Mesenteric fat pad (tissue), 1 donor: ENCODE data around the gene BRINP2. TPM values are rescaled to one million over a fixed set of nuclear protein-coding genes. Genes with fewer than 3 reads are reported as not detected.

Experiments used
- DNase-seq: peaks from one replicate; pipeline ENCODE4 v3.0.0-alpha.2; 2020; ENCODE audit warnings: low spot score
- total RNA-seq: library from RNA; stranded (reverse); fragmentation: NEBNext Ultra II Directional; extraction: Animal tissue kit (Norgen Biotek cat#: 25700); gene quantifications from one replicate; pipeline ENCODE4 v1.2.1, GENCODE V29; 2021
- donor health status: DM: yes; HTN: yes; CAD: no.

Gene BRINP2
- total RNA-seq, 1 donor from 2014 or later, result not detected

GRCh38 chr1:177164380-177165068, 6.2 kb upstream of the BRINP2 start, which contains the start of gene ASTN1:
ASTN1 (minus strand) TSS chr1:177164712; CDS start chr1:177164676, 36 bp downstream.
- DNase-seq, result no peak

DNA sequence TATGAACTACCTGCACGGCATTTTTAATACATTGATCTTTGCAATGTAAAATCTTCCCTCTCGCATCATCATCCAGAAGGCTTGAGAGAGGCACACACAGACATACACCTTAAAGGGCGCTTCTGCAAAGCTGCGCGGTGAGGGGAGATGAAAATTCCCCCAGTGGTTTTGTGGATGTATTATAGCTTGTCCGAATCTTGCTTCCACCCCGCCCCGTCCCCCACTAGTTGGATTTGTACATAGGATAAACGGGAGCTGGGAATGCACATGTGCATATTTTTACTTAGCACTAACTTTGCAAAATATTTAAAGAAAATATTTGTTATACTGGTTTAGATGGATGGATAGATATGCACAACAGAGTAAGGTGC, 5.7 kb upstream of the BRINP2 start:
- no peak for DNase-seq

- no peak for DNase-seq
Observed at GRCh38 chr1:177171536-177172123, 872 bp downstream of the BRINP2 start.

DNA sequence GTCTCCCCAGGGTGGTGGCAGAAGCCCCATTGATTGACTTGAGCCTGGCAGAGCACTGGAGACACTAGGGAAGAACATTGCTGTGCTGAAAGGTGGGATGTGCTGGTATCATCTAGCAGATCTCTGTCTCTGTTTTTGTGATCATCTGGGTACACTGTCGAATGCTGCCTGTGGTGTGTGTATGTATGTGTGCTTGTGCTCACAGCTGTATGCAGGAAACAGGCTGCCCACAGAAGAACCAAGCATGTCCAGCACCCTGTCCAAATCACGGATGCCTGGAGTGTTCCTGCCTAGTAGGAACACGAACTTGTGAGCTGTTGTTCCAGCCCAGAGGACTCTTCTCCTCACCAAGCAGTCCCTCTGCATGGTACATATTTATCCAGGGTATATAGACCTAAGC, 1.5 kb downstream of the BRINP2 start:
- no peak for DNase-seq

GRCh38 chr1:177172866-177173265, 2.1 kb downstream of the BRINP2 start:
- no peak for DNase-seq

DNA sequence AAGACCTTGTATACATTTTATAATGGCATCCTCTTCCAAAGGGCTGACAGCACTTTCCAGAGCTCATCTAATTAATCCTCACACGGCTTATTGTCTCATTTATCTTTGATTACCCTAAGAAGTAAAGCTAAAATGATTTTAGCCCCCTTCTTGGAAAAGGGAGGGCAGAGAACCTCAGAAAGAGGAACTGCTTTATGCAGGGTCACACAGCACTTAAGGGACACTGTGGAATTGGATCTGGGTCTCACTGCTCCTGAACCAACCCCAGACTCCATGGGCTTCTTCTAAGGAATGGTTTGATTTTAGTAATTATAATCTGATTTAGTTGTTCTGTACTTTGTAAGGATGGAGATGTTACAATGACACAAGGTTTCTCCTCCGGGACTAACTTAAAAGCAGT, 3.2 kb downstream of the BRINP2 start:
- no peak for DNase-seq

GRCh38 chr1:177174921-177175634, 4.3 kb downstream of the BRINP2 start:
- no peak for DNase-seq

- no peak for DNase-seq
Observed at GRCh38 chr1:177181280-177181630, 10.5 kb downstream of the BRINP2 start.

- no peak for DNase-seq
Observed at GRCh38 chr1:177181631-177182291, 11.0 kb downstream of the BRINP2 start.

GRCh38 chr1:177183836-177184235, 13.1 kb downstream of the BRINP2 start:
- DNase-seq, result no peak

- DNase-seq, result no peak
Observed at GRCh38 chr1:177185209-177185608, 14.5 kb downstream of the BRINP2 start.

DNA sequence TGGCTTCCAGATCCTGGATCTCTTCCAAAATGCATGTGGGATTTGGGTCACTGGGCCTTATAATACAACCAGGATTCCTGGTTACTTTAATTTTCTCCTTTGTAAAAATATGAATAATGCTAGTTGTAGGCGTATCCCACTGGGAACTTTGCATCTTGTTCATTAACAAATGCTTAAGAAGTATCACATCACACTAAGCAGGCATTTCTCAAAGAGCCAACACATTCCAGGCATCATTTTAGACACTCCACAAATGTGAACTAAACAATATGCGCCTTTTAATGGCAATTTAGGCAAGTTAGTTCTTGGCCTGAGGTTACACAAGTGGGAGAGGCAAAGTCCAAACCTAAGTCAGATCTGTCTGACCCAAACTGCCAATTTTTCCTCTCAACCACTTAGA, 15.9 kb downstream of the BRINP2 start:
- no peak for DNase-seq

- no peak for DNase-seq
Observed at GRCh38 chr1:177190308-177190970, 19.7 kb downstream of the BRINP2 start.

DNA sequence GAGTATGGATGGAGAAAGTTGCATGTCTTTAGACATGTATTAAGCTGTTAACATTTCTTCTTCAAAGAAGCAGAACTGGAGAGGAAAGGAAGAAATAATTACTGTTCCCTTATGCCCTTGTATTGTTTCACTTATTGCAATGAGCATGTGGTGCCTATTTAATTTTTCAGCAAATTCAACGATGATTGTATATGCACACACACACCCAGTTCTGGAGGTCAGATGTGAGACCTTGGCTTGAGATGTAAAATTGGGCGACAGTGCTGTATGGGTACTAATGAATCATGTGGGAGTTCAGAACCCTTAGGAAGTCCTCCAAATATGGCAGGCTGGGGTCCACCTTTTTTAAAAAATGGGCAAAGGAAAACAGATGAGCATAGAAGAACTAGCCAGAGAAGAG, 27.5 kb downstream of the BRINP2 start:
- DNase-seq, result no peak

- no peak for DNase-seq
Observed at GRCh38 chr1:177200290-177200689, 29.5 kb downstream of the BRINP2 start.

GRCh38 chr1:177206831-177207355, 36.1 kb downstream of the BRINP2 start:
- DNase-seq, result no peak

DNA sequence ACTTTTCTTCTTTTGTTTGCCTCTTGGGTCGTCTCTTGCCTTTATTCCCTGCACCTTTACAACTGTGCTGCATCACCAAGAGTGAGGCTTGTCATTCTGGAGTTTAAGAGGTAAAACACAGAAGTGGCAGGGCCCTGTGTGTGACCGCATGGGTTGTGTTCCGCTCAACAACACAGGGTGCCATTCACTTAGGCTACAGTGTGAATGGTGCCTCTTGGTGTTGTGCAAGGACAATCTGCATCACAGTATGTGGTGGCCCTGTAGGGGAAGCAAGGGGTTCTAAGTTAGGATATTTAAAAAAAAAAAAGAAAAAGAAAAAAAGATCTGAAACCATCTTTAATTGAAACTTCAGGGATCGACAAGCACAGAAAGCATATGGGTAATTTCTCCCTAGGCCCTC, 38.2 kb downstream of the BRINP2 start:
- DNase-seq, result no peak

GRCh38 chr1:177209357-177209756, 38.6 kb downstream of the BRINP2 start:
- DNase-seq, result no peak

- no peak for DNase-seq
Observed at GRCh38 chr1:177210071-177210470, 39.3 kb downstream of the BRINP2 start.

- DNase-seq, result no peak
Observed at GRCh38 chr1:177211231-177211630, 40.5 kb downstream of the BRINP2 start.

DNA sequence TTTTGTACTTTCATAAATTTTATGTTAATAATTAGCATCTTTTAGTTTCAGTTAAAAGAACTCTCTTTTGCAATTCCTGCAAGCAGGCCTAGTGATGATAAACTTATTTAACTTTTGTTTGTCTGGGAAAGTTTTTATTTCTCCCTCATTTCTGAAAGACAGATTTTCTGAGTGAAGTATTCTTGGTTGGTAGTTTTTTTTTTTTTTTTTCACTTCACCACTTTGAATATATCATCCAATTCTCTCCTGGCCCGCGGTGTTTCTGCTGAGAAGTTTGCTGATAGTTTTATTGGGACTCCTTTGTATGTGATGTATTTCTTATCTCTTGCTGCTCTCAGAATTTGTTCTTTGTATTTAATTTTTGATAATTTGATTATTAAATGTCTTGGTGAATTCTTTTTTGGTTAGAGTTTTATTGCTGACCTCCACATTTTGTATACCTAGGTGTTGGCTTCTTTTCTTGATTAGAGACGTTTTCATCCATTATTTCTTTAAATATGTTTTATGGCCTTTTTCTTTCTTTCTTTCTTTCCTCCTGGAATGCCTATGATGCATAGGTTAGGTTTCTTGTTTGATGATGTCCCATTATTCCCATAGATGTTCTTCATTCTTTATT, 45.9 kb downstream of the BRINP2 start:
- no peak for DNase-seq
